Mesenchymal stem cell (in vitro differentiated cells and primary cell): Measurements from ENCODE around the gene POTEB3. TPM values are rescaled to one million over a fixed set of nuclear protein-coding genes. Genes with fewer than 3 reads are reported as not detected.
"Not testable (repeated sequence)": the region's sequence is repeated elsewhere in the genome, so short reads cannot be mapped to it uniquely, and the experiment has no call there.

Experiments
- DNase-seq: peaks from one replicate; pipeline ENCODE4 v3.0.0-alpha.2; 2013
- H2AFZ ChIP-seq: one replicate; pipeline ENCODE4 v1.6.1; 2013; ENCODE audit warnings: low read depth, mild to moderate bottlenecking, control low read depth, inconsistent platforms, low read length, moderate library complexity
- H2AK5ac ChIP-seq: 2 replicates; pipeline ENCODE4 v1.6.1; 2013; ENCODE audit warnings: low read length, moderate library complexity, mild to moderate bottlenecking, inconsistent platforms; ENCODE audit not compliant: severe bottlenecking
- H2BK120ac ChIP-seq: one replicate; pipeline ENCODE4 v1.6.1; 2013; ENCODE audit warnings: low read depth, mild to moderate bottlenecking, inconsistent platforms, low read length, moderate library complexity
- H2BK12ac ChIP-seq, 2 experiments: one replicate each; pipeline ENCODE4 v1.6.1; 2013; ENCODE audit warnings: inconsistent platforms in 2 of 2, low read length in 2 of 2, mild to moderate bottlenecking in 2 of 2, moderate library complexity in 2 of 2, control low read depth in 1 of 2
- H2BK15ac ChIP-seq: one replicate; pipeline ENCODE4 v1.6.1; 2013; ENCODE audit warnings: mild to moderate bottlenecking, low read depth, inconsistent platforms; ENCODE audit not compliant: poor library complexity, severe bottlenecking
- H2BK5ac ChIP-seq: 2 replicates; pipeline ENCODE4 v1.6.1; 2013; ENCODE audit warnings: low read depth, mild to moderate bottlenecking, low read length, control low read depth, inconsistent platforms; ENCODE audit not compliant: poor library complexity, severe bottlenecking
- H3K14ac ChIP-seq, 2 experiments: one replicate each; pipeline ENCODE4 v1.6.1; 2013; ENCODE audit warnings: inconsistent platforms in 2 of 2, low read length in 2 of 2, control low read depth in 1 of 2, mild to moderate bottlenecking in 1 of 2, moderate library complexity in 1 of 2
- H3K18ac ChIP-seq, 2 experiments: one replicate each; pipeline ENCODE4 v1.6.1; 2013; ENCODE audit warnings: inconsistent platforms in 2 of 2, low read length in 2 of 2, control low read depth in 1 of 2, low read depth in 1 of 2, mild to moderate bottlenecking in 1 of 2
- H3K23ac ChIP-seq, 2 experiments: one replicate each; pipeline ENCODE4 v1.6.1; 2013; ENCODE audit warnings: inconsistent platforms in 2 of 2, low read length in 2 of 2, mild to moderate bottlenecking in 2 of 2, moderate library complexity in 2 of 2, control low read depth in 1 of 2
- H3K27ac ChIP-seq: 2 replicates; pipeline ENCODE4 v1.5.1; 2013; ENCODE audit warnings: mild to moderate bottlenecking, moderate library complexity, low read length, control low read depth, inconsistent platforms; ENCODE audit not compliant: poor library complexity, severe bottlenecking
- H3K27me3 ChIP-seq, 2 experiments: 2 replicates each; pipeline versions ENCODE4 v1.6.1 to v1.7.0; 2013; ENCODE audit warnings: low read length in 2 of 2, mild to moderate bottlenecking in 2 of 2, moderate library complexity in 2 of 2, control low read depth in 1 of 2, inconsistent platforms in 1 of 2; ENCODE audit not compliant: control insufficient read depth in 1 of 2, insufficient read depth in 1 of 2
- H3K36me3 ChIP-seq, 2 experiments: 2 replicates each; pipeline versions ENCODE4 v1.6.1 to v1.7.0; 2013; ENCODE audit warnings: low read length in 2 of 2, control low read depth in 1 of 2, inconsistent platforms in 1 of 2, low read depth in 1 of 2, mild to moderate bottlenecking in 1 of 2; ENCODE audit not compliant: insufficient read depth in 2 of 2, control insufficient read depth in 1 of 2
- H3K4ac ChIP-seq, 2 experiments: one replicate each; pipeline ENCODE4 v1.6.1; 2013; ENCODE audit warnings: inconsistent platforms in 2 of 2, low read length in 2 of 2, mild to moderate bottlenecking in 2 of 2, moderate library complexity in 2 of 2, control low read depth in 1 of 2, low read depth in 1 of 2
- H3K4me1 ChIP-seq: 2 replicates; pipeline ENCODE4 v1.6.1; 2013; ENCODE audit warnings: low read depth, low read length, control low read depth; ENCODE audit not compliant: control insufficient read depth, insufficient read depth
- H3K4me2 ChIP-seq: 2 replicates; pipeline ENCODE4 v1.6.1; 2013; ENCODE audit warnings: low read length, mild to moderate bottlenecking, inconsistent platforms; ENCODE audit not compliant: poor library complexity, severe bottlenecking
- H3K4me3 ChIP-seq, 2 experiments: 2 replicates each; pipeline versions ENCODE4 v1.5.1 to v1.7.0; 2013; ENCODE audit warnings: low read length in 2 of 2, mild to moderate bottlenecking in 2 of 2, control low read depth in 1 of 2, low read depth in 1 of 2; ENCODE audit not compliant: insufficient read depth in 1 of 2
- H3K79me1 ChIP-seq: replicated peaks from 2 replicates; pipeline ENCODE4 v1.6.1; 2013; ENCODE audit warnings: mild to moderate bottlenecking, control low read depth, low read length, inconsistent platforms; ENCODE audit not compliant: poor library complexity, severe bottlenecking
- H3K9ac ChIP-seq: 2 replicates; pipeline ENCODE4 v1.7.0; 2013; ENCODE audit warnings: mild to moderate bottlenecking, low read length, moderate library complexity
- H3K9me3 ChIP-seq: 2 replicates; pipeline ENCODE4 v1.7.0; 2013; ENCODE audit warnings: mild to moderate bottlenecking, low read length; ENCODE audit not compliant: control insufficient read depth
- H4K8ac ChIP-seq: one replicate; pipeline ENCODE4 v1.6.1; 2013; ENCODE audit warnings: inconsistent platforms, mild to moderate bottlenecking, low read length, moderate library complexity
- H4K91ac ChIP-seq: one replicate; pipeline ENCODE4 v1.6.1; 2013; ENCODE audit warnings: mild to moderate bottlenecking, low read length, inconsistent platforms
- whole genome bisulfite sequencing: methylation state at CpG from one replicate; pipeline ENCODE4 v1.1.7; 2013; ENCODE audit warnings: mixed read lengths; 5-methylcytosine and 5-hydroxymethylcytosine counted together
- small RNA-seq: library from polyadenylated mRNA; stranded (forward); fragments of <200 nt; extraction: miRNeasy Mini kit (QIAGEN cat#:217004); gene quantifications from one replicate; pipeline ENCODE3, GENCODE V24; 2013; ENCODE audit warnings: low read depth

The POTEB3 gene

DNA sequence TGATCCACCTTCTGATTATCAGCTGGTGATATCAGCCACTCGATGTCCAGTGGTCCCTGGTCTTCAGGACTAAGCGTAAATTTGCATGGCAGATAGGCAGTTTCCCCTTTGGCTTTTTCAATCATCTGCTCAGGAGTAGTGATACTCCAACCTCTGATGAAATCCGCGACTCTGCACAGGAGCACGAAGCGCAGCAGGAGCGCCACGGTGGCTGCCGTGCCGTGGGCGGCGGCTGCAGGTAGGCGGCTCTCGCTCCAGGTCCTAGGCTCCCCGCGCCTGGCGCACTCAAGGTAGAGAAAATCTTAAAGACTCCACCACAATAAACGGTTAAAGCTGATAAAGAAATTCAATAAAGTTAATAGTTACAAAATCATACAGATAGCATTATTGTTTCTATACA is 66.6 kb downstream of the POTEB3 start:
- DNase-seq, H4K8ac ChIP-seq, H3K4me1 ChIP-seq, H2AK5ac ChIP-seq, H2AFZ ChIP-seq, H3K14ac ChIP-seq, H3K9me3 ChIP-seq, H3K4me3 ChIP-seq, H3K23ac ChIP-seq, H2BK120ac ChIP-seq, H4K91ac ChIP-seq, H3K36me3 ChIP-seq, H3K27ac ChIP-seq, H2BK5ac ChIP-seq, H3K9ac ChIP-seq, H3K4ac ChIP-seq, H2BK12ac ChIP-seq, H2BK15ac ChIP-seq, H3K18ac ChIP-seq, H3K79me1 ChIP-seq, H3K4me2 ChIP-seq, H3K27me3 ChIP-seq: not testable (repeated sequence)
- no CpG with 5 or more reads among the region's 18 CpGs for WGBS

DNA sequence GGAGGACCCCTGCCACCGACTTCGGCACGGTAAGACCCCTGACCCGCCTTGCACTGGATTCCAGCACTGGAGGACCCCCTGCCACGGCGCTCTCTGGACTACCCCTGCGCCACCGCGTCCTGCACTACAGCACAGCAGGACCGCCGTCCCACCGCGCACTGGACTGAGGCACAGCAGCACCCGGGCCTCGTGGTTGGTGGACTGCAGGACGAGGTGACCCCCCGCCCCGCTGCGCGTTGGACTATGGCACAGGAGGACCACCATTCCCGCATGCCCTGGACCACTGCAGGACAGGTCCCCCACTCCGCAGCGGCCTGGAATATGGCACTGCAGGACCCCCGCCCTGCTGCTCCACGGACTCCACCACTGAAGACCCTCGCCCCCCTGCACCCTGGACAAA is 71.1 kb downstream of the POTEB3 start:
- not testable (repeated sequence) for H3K4ac ChIP-seq, H3K79me1 ChIP-seq, H3K27me3 ChIP-seq, H2BK5ac ChIP-seq, H2BK120ac ChIP-seq, H3K4me2 ChIP-seq, H3K4me1 ChIP-seq, H3K9ac ChIP-seq, H3K4me3 ChIP-seq, H3K14ac ChIP-seq, H3K36me3 ChIP-seq, H4K91ac ChIP-seq, H3K27ac ChIP-seq, H2AFZ ChIP-seq, H4K8ac ChIP-seq, H2AK5ac ChIP-seq, DNase-seq, H2BK12ac ChIP-seq, H3K9me3 ChIP-seq, H3K23ac ChIP-seq, H3K18ac ChIP-seq, H2BK15ac ChIP-seq
- WGBS, result no CpG with 5 or more reads among the region's 26 CpGs

DNA sequence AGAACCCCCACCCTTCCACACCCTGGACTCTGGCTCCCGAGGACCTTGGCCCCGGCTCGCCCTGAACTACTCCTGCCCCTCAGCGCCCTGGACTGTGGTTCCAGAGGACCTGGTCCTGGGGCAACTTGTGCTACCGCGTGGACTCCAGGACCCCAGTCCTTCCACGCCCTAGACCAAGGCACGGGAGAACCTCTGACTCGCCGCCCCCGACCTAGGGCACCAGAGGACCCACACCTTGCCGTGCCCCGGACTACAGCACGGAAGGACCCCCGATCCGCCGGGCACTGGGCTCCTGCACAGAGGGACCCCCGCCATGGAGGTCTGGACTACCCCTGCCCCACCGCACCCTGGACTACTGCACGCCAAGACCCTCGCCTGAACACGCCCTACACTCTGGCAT is 71.7 kb downstream of the POTEB3 start:
- DNase-seq, H4K8ac ChIP-seq, H2BK5ac ChIP-seq, H3K9ac ChIP-seq, H2AK5ac ChIP-seq, H3K9me3 ChIP-seq, H3K79me1 ChIP-seq, H3K23ac ChIP-seq, H2BK12ac ChIP-seq, H3K27me3 ChIP-seq, H4K91ac ChIP-seq, H3K4me3 ChIP-seq, H3K27ac ChIP-seq, H3K4me2 ChIP-seq, H3K18ac ChIP-seq, H3K4ac ChIP-seq, H2BK15ac ChIP-seq, H2AFZ ChIP-seq, H3K4me1 ChIP-seq, H3K14ac ChIP-seq, H2BK120ac ChIP-seq, H3K36me3 ChIP-seq: not testable (repeated sequence)
- WGBS, result no CpG with 5 or more reads among the region's 22 CpGs

Small RNA genes within 50 kb of the gene (small RNA-seq; reads per million reads assigned to genes)
- not detected for gene GRAMD4P6
- not detected for gene MIR3118-3
- gene RF00026, result not detected
